H9 (cell line): ENCODE results near the gene PDGFRB. TPM values are rescaled to one million over a fixed set of nuclear protein-coding genes. Genes with fewer than 3 reads are reported as not detected.

ENCODE experiments used
- DNase-seq: peaks from one replicate; pipeline ENCODE4 v3.0.0-alpha.2; 2017
- H2AFZ ChIP-seq: one replicate; pipeline ENCODE4 v1.6.1; 2013; ENCODE audit warnings: mild to moderate bottlenecking, low read length, control low read depth, moderate library complexity
- H2AK5ac ChIP-seq: 2 replicates; pipeline ENCODE4 v1.6.1; 2013; ENCODE audit warnings: low read length, control low read depth, mixed read lengths; ENCODE audit not compliant: insufficient read length
- H2BK120ac ChIP-seq: one replicate; pipeline ENCODE4 v1.6.1; 2013; ENCODE audit warnings: low read depth, mild to moderate bottlenecking, low read length, control low read depth, inconsistent platforms; ENCODE audit not compliant: poor library complexity, severe bottlenecking
- H2BK12ac ChIP-seq: 2 replicates; pipeline ENCODE4 v1.6.1; 2013; ENCODE audit warnings: low read length, control low read depth, mixed read lengths, low read depth; ENCODE audit not compliant: insufficient read length
- H2BK15ac ChIP-seq: 2 replicates; pipeline ENCODE4 v1.6.1; 2013; ENCODE audit warnings: low read depth, low read length, control low read depth
- H2BK20ac ChIP-seq: one replicate; pipeline ENCODE4 v1.6.1; 2013; ENCODE audit warnings: low read depth, mild to moderate bottlenecking, low read length, control low read depth, inconsistent platforms; ENCODE audit not compliant: poor library complexity, severe bottlenecking
- H2BK5ac ChIP-seq: 2 replicates; pipeline ENCODE4 v1.6.1; 2013; ENCODE audit warnings: low read length, control low read depth, mixed read lengths; ENCODE audit not compliant: insufficient read length
- H3K14ac ChIP-seq: 2 replicates; pipeline ENCODE4 v1.6.1; 2013; ENCODE audit warnings: low read length, control low read depth; ENCODE audit not compliant: insufficient read depth
- H3K18ac ChIP-seq: 2 replicates; pipeline ENCODE4 v1.6.1; 2013; ENCODE audit warnings: low read depth, mild to moderate bottlenecking, mixed read lengths, low read length, control low read depth; ENCODE audit not compliant: insufficient read length
- H3K23ac ChIP-seq: 2 replicates; pipeline ENCODE4 v1.6.1; 2013; ENCODE audit warnings: low read length, control low read depth, mixed read lengths, low read depth; ENCODE audit not compliant: insufficient read length
- H3K23me2 ChIP-seq: 2 replicates; pipeline ENCODE4 v1.6.1; 2013; ENCODE audit warnings: low read depth, mild to moderate bottlenecking, mixed read lengths, low read length, control low read depth; ENCODE audit not compliant: insufficient read length, poor library complexity, severe bottlenecking
- H3K27ac ChIP-seq: 2 replicates; pipeline ENCODE4 v1.5.1; 2013; ENCODE audit warnings: low read length, control low read depth, mixed read lengths, low read depth; ENCODE audit not compliant: insufficient read length
- H3K27me3 ChIP-seq: 2 replicates; pipeline ENCODE4 v1.6.1; 2013; ENCODE audit warnings: low read length, control low read depth, inconsistent platforms; ENCODE audit not compliant: insufficient read depth
- H3K4ac ChIP-seq: 2 replicates; pipeline ENCODE4 v1.6.1; 2013; ENCODE audit warnings: low read depth, mild to moderate bottlenecking, control low read depth, inconsistent platforms, low read length, moderate library complexity
- H3K4me1 ChIP-seq: 2 replicates; pipeline ENCODE4 v1.6.1; 2013; ENCODE audit warnings: low read length, control low read depth, inconsistent platforms; ENCODE audit not compliant: insufficient read depth
- H3K4me2 ChIP-seq: 2 replicates; pipeline ENCODE4 v1.6.1; 2013; ENCODE audit warnings: low read length, control low read depth, mixed read lengths; ENCODE audit not compliant: insufficient read length, insufficient read depth
- H3K56ac ChIP-seq: 2 replicates; pipeline ENCODE4 v1.6.1; 2013; ENCODE audit warnings: low read depth, mild to moderate bottlenecking, mixed read lengths, low read length, control low read depth; ENCODE audit not compliant: insufficient read length
- H3K79me1 ChIP-seq: 2 replicates; pipeline ENCODE4 v1.6.1; 2013; ENCODE audit warnings: low read depth, mild to moderate bottlenecking, moderate library complexity, low read length, control low read depth, inconsistent platforms; ENCODE audit not compliant: insufficient read depth, poor library complexity, severe bottlenecking
- H3K79me2 ChIP-seq: 2 replicates; pipeline ENCODE4 v1.6.1; 2013; ENCODE audit warnings: low read length, control low read depth, inconsistent platforms; ENCODE audit not compliant: insufficient read depth
- H3K9ac ChIP-seq: 2 replicates; pipeline ENCODE4 v1.6.1; 2013; ENCODE audit warnings: low read length, control low read depth, mixed read lengths; ENCODE audit not compliant: insufficient read length; ENCODE audit errors: extremely low read depth
- H3K9me3 ChIP-seq: one replicate; pipeline ENCODE4 v1.6.1; 2013; ENCODE audit warnings: low read depth, low read length, inconsistent platforms; ENCODE audit not compliant: control insufficient read depth
- H3T11ph ChIP-seq: one replicate; pipeline ENCODE4 v1.6.1; 2013; ENCODE audit warnings: mild to moderate bottlenecking, low read length, control low read depth, inconsistent platforms
- H4K20me1 ChIP-seq: one replicate; pipeline ENCODE4 v1.6.1; 2013; ENCODE audit not compliant: control insufficient read depth, insufficient read length, insufficient read depth
- H4K5ac ChIP-seq: 2 replicates; pipeline ENCODE4 v1.6.1; 2013; ENCODE audit warnings: low read depth, mild to moderate bottlenecking, mixed read lengths, low read length, control low read depth; ENCODE audit not compliant: insufficient read length
- H4K8ac ChIP-seq: replicated peaks from 2 replicates; pipeline ENCODE4 v1.6.1; 2013; ENCODE audit warnings: low read length, control low read depth, mixed read lengths, low read depth; ENCODE audit not compliant: insufficient read length
- H4K91ac ChIP-seq: 2 replicates; pipeline ENCODE4 v1.6.1; 2013; ENCODE audit warnings: low read depth, mild to moderate bottlenecking, moderate library complexity, mixed read lengths, low read length, control low read depth; ENCODE audit not compliant: insufficient read length
- H3K27ac Mint-ChIP-seq, 3 experiments: 2 replicates in 2 of 3; 3 replicates in 1 of 3; pipeline ENCODE4 v1.8.0; 2020 to 2021; ENCODE audit warnings: mixed read lengths in 3 of 3, mild to moderate bottlenecking in 1 of 3, moderate library complexity in 1 of 3
- H3K27me3 Mint-ChIP-seq: 2 replicates; pipeline ENCODE4 v1.8.0; 2021; ENCODE audit warnings: low read depth, mild to moderate bottlenecking, moderate library complexity, mixed read lengths
- H3K36me3 Mint-ChIP-seq, 3 experiments: 2 replicates in 2 of 3; 3 replicates in 1 of 3; pipeline ENCODE4 v1.8.0; 2020 to 2021; ENCODE audit warnings: low read depth in 3 of 3, mixed read lengths in 3 of 3; ENCODE audit not compliant: insufficient read depth in 1 of 3
- H3K4me1 Mint-ChIP-seq, 2 experiments: 2 replicates each; pipeline ENCODE4 v1.8.0; 2020; ENCODE audit warnings: mixed read lengths in 2 of 2
- H3K4me3 Mint-ChIP-seq, 2 experiments: 2 replicates in 1 of 2; 3 replicates in 1 of 2; pipeline ENCODE4 v1.8.0; 2020 to 2021; ENCODE audit warnings: mild to moderate bottlenecking in 2 of 2, mixed read lengths in 2 of 2, moderate library complexity in 1 of 2
- H3K9me3 Mint-ChIP-seq, 2 experiments: 2 replicates in 1 of 2; 3 replicates in 1 of 2; pipeline ENCODE4 v1.8.0; 2020; ENCODE audit warnings: mild to moderate bottlenecking in 2 of 2, mixed read lengths in 2 of 2, moderate library complexity in 1 of 2
- CTCF ChIP-seq: fragments of 200-600 bp; sonication (generic); conservative IDR thresholded peaks from 3 replicates; pipeline ENCODE4 v1.8.0; 2021; ENCODE audit warnings: antibody characterized with exemption, mild to moderate bottlenecking
- WGBS: extraction: QIAGEN DNeasy Blood & Tissue Kit; methylation state at CpG from one replicate; pipeline ENCODE4 v1.1.7; 2013; ENCODE audit warnings: missing lambda C conversion rate, low lambda C conversion rate, mixed read lengths; ENCODE audit not compliant: insufficient read length; ENCODE audit errors: extremely low coverage; 5-methylcytosine and 5-hydroxymethylcytosine counted together
- total RNA-seq: library from RNA; stranded (reverse); gene quantifications from 2 replicates; pipeline ENCODE4 v1.2.1, GENCODE V29; 2021

Gene PDGFRB
- total RNA-seq, 1 experiment from 2014 or later = 2.2 TPM

GRCh38 chr5:150184990-150185912, 29.6 kb upstream of the PDGFRB start:
- Histone ChIP-seq H3K56ac (no peak overlapping the region), H2BK15ac (no peak overlapping the region), H3K4me1 (peaks cover 5% of the 10 kb centered on the region; the same call in 1 of the 2 replicates), H3T11ph (no peak overlapping the region), H3K18ac (no peak overlapping the region), H3K9me3 (no peaks in the 10 kb centered on the region), H2AK5ac (no peak overlapping the region), H3K79me2 (no peaks in the 10 kb centered on the region), H4K91ac (no peak overlapping the region), H4K5ac (no peak overlapping the region), H3K4me2 (no peak overlapping the region), H4K8ac (no peak overlapping the region), H3K79me1 (no peaks in the 10 kb centered on the region), H3K23me2 (peaks cover 6% of the 10 kb centered on the region), H2BK20ac (no peak overlapping the region), H3K23ac (no peak overlapping the region), H3K27ac (no peak overlapping the region), H3K14ac (no peak overlapping the region; the same call in 1 of the 2 replicates), H3K4ac (no peak overlapping the region), H4K20me1 (no peaks in the 10 kb centered on the region), H2BK12ac (no peak overlapping the region), H2BK5ac (no peak overlapping the region), H2AFZ (no peak overlapping the region), H3K27me3 (peaks cover 29% of the 10 kb centered on the region), H3K9ac (no peak overlapping the region), H2BK120ac (no peak overlapping the region)
- no peak overlapping the region for H3K27ac Mint-ChIP-seq
- no peak for TF ChIP-seq CTCF
- no peaks in the 10 kb centered on the region; a peak in 1 of 5 replicates for H3K9me3 Mint-ChIP-seq
- no peak overlapping the region for H3K4me3 Mint-ChIP-seq
- no CpG with 5 or more reads among the region's 12 CpGs for WGBS
- peaks cover 18 to 25% of the 10 kb centered on the region in 2 experiments for H3K4me1 Mint-ChIP-seq
- no peaks in the 10 kb centered on the region; a peak in 1 of 7 replicates for H3K36me3 Mint-ChIP-seq
- DNase-seq = no peak
- H3K27me3 Mint-ChIP-seq = peaks cover 95% of the 10 kb centered on the region
